SIG-M5 treated with dmso at 0.1 percent for 504 hours (cell line): ENCODE results near the gene PWP2.
A peak's percentile ranks its signal among the peaks of the same experiment; 100 is the strongest.
"Not testable (repeated sequence)": the region's sequence is repeated elsewhere in the genome, so short reads cannot be mapped to it uniquely, and the experiment has no call there.

Experiments used
- DNase-seq: peaks from one replicate; lab custom pipeline; 2025; ENCODE audit not compliant: unreplicated experiment; lab: John Stamatoyannopoulos, UW

Gene PWP2

DNA sequence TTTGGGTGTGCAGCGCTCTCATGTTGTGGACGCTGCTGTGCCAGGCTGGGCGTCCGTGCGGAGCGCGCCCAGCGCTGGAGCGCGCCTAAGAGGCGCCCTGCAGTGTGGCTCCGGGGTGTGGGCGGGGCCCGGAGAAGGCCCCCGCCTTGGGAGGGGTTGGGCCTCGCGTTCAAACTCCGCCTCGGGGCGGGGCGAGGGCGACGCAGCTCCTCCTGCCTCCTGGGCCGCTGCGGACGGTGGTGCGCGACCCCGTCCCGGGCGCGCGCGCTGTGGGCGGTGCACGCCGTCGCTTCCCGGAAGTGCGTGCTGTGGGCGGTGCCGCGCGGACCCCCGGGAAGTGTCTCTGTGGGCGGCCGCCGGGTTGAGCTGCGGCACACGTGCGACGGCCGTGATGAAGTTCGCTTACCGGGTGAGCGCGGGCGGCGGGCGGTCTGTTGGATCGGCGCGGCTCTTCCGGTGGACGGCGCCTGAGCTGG, at the start of gene PWP2:
Gene PWP2, plus strand, starts transcription at position 374 of the 476 bp plus-strand sequence. Its CDS starts 18 bp downstream, at position 392.
- DNase-seq, result not testable (repeated sequence)

DNA sequence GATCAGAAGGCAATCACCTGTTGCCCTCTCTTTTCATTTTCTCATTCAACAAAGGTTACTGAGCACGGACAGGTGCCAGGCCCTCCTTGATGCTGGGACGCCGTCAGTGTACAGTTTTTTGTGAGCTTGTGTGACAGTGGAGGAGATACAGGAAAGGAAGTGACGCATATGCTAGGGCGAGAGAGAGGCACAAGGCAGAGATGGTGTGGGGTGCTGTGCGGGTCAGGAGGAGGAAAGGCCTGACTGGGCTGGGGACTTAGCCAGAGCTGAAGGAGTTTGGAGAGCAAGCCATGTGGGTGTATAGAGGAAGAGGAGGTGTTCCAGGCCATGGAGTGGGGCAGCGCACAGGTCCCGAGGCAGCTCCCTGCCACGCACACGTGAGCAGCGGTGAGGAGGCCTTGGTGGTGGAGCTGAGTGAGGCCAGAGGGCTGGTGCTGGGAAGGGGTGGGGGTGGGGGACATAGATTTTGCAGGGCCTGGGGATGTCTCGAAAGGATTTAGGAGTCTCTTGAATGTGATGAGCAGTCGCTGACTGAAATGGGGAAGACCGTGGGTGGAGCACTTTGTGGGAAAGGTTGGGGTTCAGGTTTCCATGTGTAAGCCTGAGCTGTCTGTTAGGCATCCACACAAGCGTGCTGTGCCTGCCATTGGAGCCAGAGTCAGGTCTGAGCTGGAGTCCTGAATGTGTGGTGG, 49.1 kb upstream of the PWP2 start:
- DNase-seq, result no peak

GRCh38 chr21:44058652-44058964, 48.6 kb upstream of the PWP2 start:
- no peak for DNase-seq

DNA sequence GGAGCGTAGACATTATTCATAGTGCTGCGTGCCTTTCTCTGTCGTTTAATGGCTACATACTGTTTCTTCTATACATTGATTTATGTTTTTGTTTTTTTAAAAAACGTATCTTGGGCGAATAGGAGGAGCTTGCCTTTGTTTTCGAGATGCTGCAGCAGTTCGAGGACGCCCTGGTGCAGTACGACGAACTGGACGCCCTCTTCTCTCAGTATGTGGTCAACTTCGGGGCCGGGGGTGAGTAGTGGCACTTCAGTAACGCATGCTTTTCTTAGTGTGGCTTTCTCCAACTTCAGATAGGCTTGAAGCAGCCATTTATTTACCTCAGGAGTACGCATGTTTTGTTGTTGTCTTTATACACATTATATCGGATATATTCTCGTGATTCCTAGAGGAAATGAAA, 48.2 kb upstream of the PWP2 start:
- DNase-seq, result no peak

- no peak for DNase-seq
Measured at GRCh38 chr21:44059710-44060109, 47.5 kb upstream of the PWP2 start.

GRCh38 chr21:44062380-44062779, 44.8 kb upstream of the PWP2 start:
- DNase-seq, result no peak

DNA sequence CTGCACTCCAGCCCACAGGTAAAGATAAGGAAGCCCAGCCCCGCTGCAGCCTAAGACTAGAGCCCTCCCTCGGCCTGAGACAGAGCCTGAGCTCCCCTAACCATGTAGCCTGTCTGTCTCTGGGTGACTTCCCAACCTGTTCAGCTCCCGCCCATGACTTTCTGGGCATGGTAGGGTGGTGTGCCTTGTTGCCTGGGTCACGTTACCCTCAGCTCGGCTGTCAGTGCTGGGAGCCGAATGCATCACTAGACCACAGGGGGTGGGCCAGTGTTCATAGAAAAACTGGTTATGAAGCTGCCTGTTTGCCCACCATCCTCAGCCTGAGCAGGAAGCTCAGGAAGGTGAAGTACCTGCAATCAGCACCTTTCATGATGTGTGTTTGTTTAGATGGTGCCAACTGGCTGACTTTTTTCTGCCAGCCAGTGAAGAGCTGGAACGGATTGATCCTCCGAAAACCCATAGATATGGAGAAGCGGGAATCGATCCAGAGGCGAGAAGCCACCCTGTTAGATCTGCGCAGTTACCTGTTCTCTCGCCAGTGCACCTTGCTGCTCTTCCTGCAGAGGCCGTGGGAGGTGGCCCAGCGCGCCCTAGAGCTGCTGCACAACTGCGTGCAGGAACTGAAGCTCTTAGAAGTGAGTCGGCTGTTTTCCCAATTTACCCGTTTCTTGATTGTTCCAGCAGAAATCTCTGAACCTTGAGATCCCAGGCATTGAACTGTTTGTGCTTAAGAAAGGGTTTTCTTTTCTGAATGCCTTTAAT, 43.9 kb upstream of the PWP2 start:
- DNase-seq, result no peak

- DNase-seq, result no peak
Measured at GRCh38 chr21:44064852-44065403, 42.3 kb upstream of the PWP2 start.

GRCh38 chr21:44065428-44065827, 41.8 kb upstream of the PWP2 start:
- DNase-seq, result peak; percentile 78

GRCh38 chr21:44066116-44066515, 41.1 kb upstream of the PWP2 start:
- no peak for DNase-seq

GRCh38 chr21:44067011-44067839, 40.0 kb upstream of the PWP2 start:
- no peak for DNase-seq

- no peak for DNase-seq
Measured at GRCh38 chr21:44070391-44070790, 36.8 kb upstream of the PWP2 start.

DNA sequence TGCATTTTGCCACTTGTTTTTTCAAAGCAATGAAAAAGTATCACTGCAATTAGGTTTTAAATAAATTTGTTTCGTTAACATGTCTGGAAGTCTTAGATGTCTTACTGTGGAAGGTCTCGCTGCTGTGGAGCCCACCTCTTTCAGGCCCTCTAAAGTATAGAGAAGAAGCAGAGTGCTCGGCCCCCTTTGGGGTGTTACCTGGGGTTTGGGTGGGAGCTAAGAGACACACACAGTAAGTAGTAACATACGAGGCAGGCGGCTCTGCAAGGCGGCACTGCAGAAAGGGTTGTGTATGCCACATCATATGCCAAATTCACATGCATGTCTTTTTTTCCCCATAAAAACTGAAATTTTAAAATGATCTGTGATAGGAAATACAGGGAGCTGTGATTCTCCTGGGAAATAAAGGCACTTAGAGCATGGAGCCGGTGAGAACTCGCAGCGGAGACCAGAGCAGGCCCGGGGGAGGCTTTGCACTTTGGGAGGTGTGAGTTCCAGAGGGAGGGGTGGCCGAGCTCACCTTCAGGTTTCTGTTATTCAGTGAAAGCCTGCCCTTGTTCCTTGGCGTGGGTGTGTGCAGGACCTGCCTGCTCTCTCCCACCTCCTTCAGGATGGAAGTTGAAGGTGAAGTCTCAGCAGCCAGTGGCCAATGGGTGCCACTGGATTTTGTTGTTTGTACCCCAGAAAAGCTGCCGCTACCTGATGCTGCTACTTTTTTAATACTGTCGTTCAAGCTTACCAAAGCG, 35.7 kb upstream of the PWP2 start:
- DNase-seq, result no peak

- no peak for DNase-seq
Measured at GRCh38 chr21:44072111-44072510, 35.1 kb upstream of the PWP2 start.

DNA sequence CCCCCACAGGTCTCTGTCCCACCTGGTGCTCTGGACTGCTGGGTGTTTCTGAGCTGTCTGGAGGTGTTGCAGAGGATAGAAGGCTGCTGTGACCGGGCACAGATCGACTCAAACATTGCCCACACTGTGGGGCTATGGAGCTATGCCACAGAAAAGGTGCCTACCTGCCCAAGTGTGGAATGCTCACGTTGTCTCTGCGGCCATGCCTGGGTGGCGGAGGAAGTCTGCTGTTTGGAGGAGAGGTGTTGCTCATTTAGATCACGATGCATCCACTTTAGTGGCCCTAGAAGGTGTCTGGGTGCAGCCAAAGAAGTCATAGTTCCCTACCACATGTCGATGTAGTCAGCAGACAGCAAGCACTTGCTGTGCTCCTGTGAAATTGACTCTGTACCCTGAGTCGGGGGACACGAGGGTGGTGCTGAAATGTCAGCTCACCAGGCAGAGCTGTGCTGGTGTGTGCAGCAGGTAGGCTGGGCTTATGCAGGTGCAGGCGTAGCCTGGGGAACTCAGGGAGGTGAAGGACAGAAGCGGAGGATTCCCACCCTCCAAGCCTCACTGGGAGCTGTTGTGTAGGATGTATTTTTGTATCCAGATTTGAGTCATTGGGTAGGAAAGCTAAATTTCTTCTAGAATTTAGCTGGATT, 32.8 kb upstream of the PWP2 start:
- no peak for DNase-seq

DNA sequence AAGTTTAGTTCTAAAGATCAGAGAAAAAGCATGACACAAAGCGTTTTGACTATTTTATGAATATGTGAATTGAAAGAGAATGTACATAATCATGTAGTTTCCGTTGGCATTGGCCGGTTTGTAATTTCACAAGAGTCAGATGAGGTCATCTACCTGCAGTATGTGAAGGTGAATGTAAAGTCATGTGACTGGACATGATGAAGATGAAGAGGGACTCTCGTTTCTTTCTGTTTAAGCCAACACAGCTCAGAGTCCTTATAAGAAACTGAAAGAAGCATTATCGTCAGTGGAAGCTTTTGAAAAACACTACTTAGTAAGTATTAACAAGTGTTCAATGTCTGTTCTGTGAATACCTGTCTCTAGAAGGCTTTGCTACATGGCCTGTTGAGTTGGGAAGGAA, 30.9 kb upstream of the PWP2 start:
- DNase-seq, result no peak

- no peak for DNase-seq
Measured at GRCh38 chr21:44078411-44078981, 28.7 kb upstream of the PWP2 start.

- no peak for DNase-seq
Measured at GRCh38 chr21:44079446-44079845, 27.8 kb upstream of the PWP2 start.

DNA sequence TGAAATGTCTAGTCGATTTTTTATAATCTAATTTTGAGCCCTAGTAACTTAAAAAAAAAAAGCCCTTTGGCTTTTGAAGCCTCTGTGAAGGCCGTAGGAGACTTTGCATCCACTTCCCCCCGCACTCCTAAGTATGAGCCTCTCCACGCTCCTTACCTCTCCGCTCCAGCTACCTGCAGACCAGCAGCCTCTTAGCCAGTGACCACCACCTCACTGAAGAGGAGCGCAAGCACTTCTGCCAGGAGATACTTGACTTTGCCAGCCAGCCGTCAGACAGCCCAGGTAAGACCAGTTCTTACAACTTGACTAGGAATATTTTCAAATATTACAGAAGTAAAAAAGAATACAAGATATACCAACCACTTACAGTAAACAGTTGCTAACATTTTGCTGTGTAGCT, 27.4 kb upstream of the PWP2 start:
- no peak for DNase-seq
